HepG2 (cell line): ENCODE results near the gene UAP1L1. TPM values are rescaled to one million over a fixed set of nuclear protein-coding genes. Genes with fewer than 3 reads are reported as not detected.

ENCODE experiments used
- AGO1 ChIP-seq: fragments of 200-400 bp; formaldehyde crosslinking; IDR thresholded peaks from 2 replicates; pipeline ENCODE4 v1.6.1; 2017; ENCODE audit warnings: mild to moderate bottlenecking, low read depth, low read length, moderate library complexity; ENCODE audit not compliant: poor library complexity, severe bottlenecking
- BCL3 ChIP-seq: sonication (generic); formaldehyde crosslinking; IDR thresholded peaks from 2 replicates; pipeline ENCODE4 v1.5.1; 2020; ENCODE audit warnings: mild to moderate bottlenecking, missing genetic modification reagents, moderate library complexity
- CAMTA2 ChIP-seq: sonication (generic); formaldehyde crosslinking; IDR thresholded peaks from 2 replicates; pipeline ENCODE4 v1.4.0; 2020; ENCODE audit warnings: mild to moderate bottlenecking, missing genetic modification reagents, borderline replicate concordance
- FOXJ3 ChIP-seq: sonication (generic); formaldehyde crosslinking; IDR thresholded peaks from 2 replicates; pipeline ENCODE4 v1.4.0; 2020; ENCODE audit warnings: missing genetic modification reagents, mild to moderate bottlenecking, borderline replicate concordance
- KDM3A ChIP-seq: IDR thresholded peaks from 2 replicates; pipeline ENCODE4 v1.6.1; 2018; ENCODE audit warnings: low read depth, missing compliant biosample characterization
- MTF2 ChIP-seq: sonication (generic); formaldehyde crosslinking; IDR thresholded peaks from 2 replicates; pipeline ENCODE4 v1.5.0; 2020; ENCODE audit warnings: missing genetic modification reagents, borderline replicate concordance
- PHF8 ChIP-seq: sonication (generic); formaldehyde crosslinking; IDR thresholded peaks from 2 replicates; pipeline ENCODE4 v1.5.0; 2020; ENCODE audit warnings: missing genetic modification reagents
- REPIN1 ChIP-seq: sonication (generic); formaldehyde crosslinking; IDR thresholded peaks from 2 replicates; pipeline ENCODE4 v1.8.0; 2022; ENCODE audit warnings: missing genetic modification reagents, low read depth, mild to moderate bottlenecking, borderline replicate concordance
- SIN3A ChIP-seq: IDR thresholded peaks from 2 replicates; pipeline ENCODE4 v1.6.1; 2011; ENCODE audit warnings: low read depth, mild to moderate bottlenecking, control low read depth, low read length, borderline replicate concordance
- TGIF2 ChIP-seq: IDR thresholded peaks from 2 replicates; pipeline ENCODE4 v1.6.1; 2016; ENCODE audit warnings: control low read depth, missing compliant biosample characterization
- TRIM22 ChIP-seq: fragments of 450-650 bp; IDR thresholded peaks from 2 replicates; pipeline ENCODE4 v1.6.1; 2017
- ZKSCAN5 ChIP-seq: sonication (generic); formaldehyde crosslinking; IDR thresholded peaks from 2 replicates; pipeline ENCODE4 v1.5.1; 2020; ENCODE audit warnings: mild to moderate bottlenecking, missing genetic modification reagents
- ZNF180 ChIP-seq: sonication (generic); formaldehyde crosslinking; IDR thresholded peaks from 2 replicates; pipeline ENCODE4 v1.4.0; 2020; ENCODE audit warnings: low read depth, missing genetic modification reagents, borderline replicate concordance
- ZNF20 ChIP-seq: sonication (generic); formaldehyde crosslinking; IDR thresholded peaks from 2 replicates; pipeline ENCODE4 v1.4.0; 2020; ENCODE audit warnings: mild to moderate bottlenecking, moderate library complexity, missing genetic modification reagents
- ZNF253 ChIP-seq: sonication (generic); formaldehyde crosslinking; IDR thresholded peaks from 2 replicates; pipeline ENCODE4 v1.8.0; 2022; ENCODE audit warnings: mild to moderate bottlenecking, missing genetic modification reagents, borderline replicate concordance
- ZNF282 ChIP-seq: fragments of 450-650 bp; IDR thresholded peaks from 2 replicates; pipeline ENCODE4 v1.6.1; 2018; ENCODE audit not compliant: partially characterized antibody
- ZNF484 ChIP-seq: sonication (generic); formaldehyde crosslinking; IDR thresholded peaks from 2 replicates; pipeline ENCODE4 v1.5.1; 2020; ENCODE audit warnings: mild to moderate bottlenecking, low read depth, missing genetic modification reagents, borderline replicate concordance
- ZNF598 ChIP-seq: sonication (generic); formaldehyde crosslinking; IDR thresholded peaks from 2 replicates; pipeline ENCODE4 v1.5.1; 2020; ENCODE audit warnings: mild to moderate bottlenecking, missing genetic modification reagents, borderline replicate concordance
- ZNF691 ChIP-seq: sonication (generic); formaldehyde crosslinking; IDR thresholded peaks from 2 replicates; pipeline ENCODE4 v1.4.0; 2020; ENCODE audit warnings: missing genetic modification reagents, low read depth, mild to moderate bottlenecking, borderline replicate concordance
- ZNF709 ChIP-seq: sonication (generic); formaldehyde crosslinking; IDR thresholded peaks from 2 replicates; pipeline ENCODE4 v1.5.0; 2020; ENCODE audit warnings: mild to moderate bottlenecking, missing genetic modification reagents
- ZNF766 ChIP-seq: sonication (generic); formaldehyde crosslinking; IDR thresholded peaks from 2 replicates; pipeline ENCODE4 v1.5.0; 2020; ENCODE audit warnings: missing genetic modification reagents, borderline replicate concordance
- ZNF781 ChIP-seq: sonication (generic); formaldehyde crosslinking; IDR thresholded peaks from 2 replicates; pipeline ENCODE4 v1.5.1; 2020; ENCODE audit warnings: borderline replicate concordance, mild to moderate bottlenecking, missing genetic modification reagents; ENCODE audit errors: not compliant biosample characterization
- ZNF883 ChIP-seq: sonication (generic); formaldehyde crosslinking; IDR thresholded peaks from 2 replicates; pipeline ENCODE4 v1.5.1; 2020; ENCODE audit warnings: mild to moderate bottlenecking, missing genetic modification reagents; ENCODE audit errors: not compliant biosample characterization
- polyA plus RNA-seq, 8 experiments: library from polyadenylated mRNA; depleted of rRNA in 3 of 8; stranded (reverse) in 7 of 8; unstranded in 1 of 8; fragments of >200 nt; fragmentation: Illumina TruSeq in 4 of 8; extraction: Trizol in 4 of 8; gene quantifications; 2 replicates each; pipeline versions ENCODE4 v1.2.1 to v1.2.3, GENCODE V29; 2011 to 2016; ENCODE audit warnings: low read depth in 4 of 8, missing spikeins in 1 of 8, mixed read lengths in 1 of 8; ENCODE audit not compliant: insufficient read depth in 1 of 8
- total RNA-seq, 5 experiments: library from RNA; depleted of rRNA; stranded (reverse); fragments of >200 nt; fragmentation: Illumina TruSeq; extraction: Trizol; gene quantifications; 2 replicates each; pipeline ENCODE4 v1.2.3, GENCODE V29; 2016; ENCODE audit warnings: low read depth in 1 of 5
- TF ChIP-seq, protein P1 (sequence below): sonication (generic); formaldehyde crosslinking; IDR thresholded peaks from 2 replicates; pipeline ENCODE4 v1.8.0; 2022; ENCODE audit warnings: mild to moderate bottlenecking, missing genetic modification reagents, moderate library complexity

Gene UAP1L1
- total and polyA plus RNA-seq, 2 of the 13 experiments (the other 11 are each of a cell fraction or from before 2014, with no cell fraction given): 5.4 to 6.4 TPM

- TF ChIP-seq ZNF282: no peak
- TF ChIP-seq FOXJ3: no peak
- no peak for TF ChIP-seq ZNF180
- TF ChIP-seq REPIN1 (CRISPR knock-in tag): no peak
- no peak for TF ChIP-seq KDM3A (CRISPR knock-in tag)
- TF ChIP-seq CAMTA2 (CRISPR knock-in tag): no peak
- TF ChIP-seq BCL3: peak; percentile 58; the same call in 1 of the 2 replicates
- TF ChIP-seq AGO1: no peak
- no peak for TF ChIP-seq TRIM22
- no peak for TF ChIP-seq ZNF20 (CRISPR knock-in tag)
- TF ChIP-seq ZNF691 (CRISPR knock-in tag): no peak
- TF ChIP-seq ZNF484 (CRISPR knock-in tag): no peak
- no peak for TF ChIP-seq ZNF709 (CRISPR knock-in tag)
- TF ChIP-seq, protein P1, sequence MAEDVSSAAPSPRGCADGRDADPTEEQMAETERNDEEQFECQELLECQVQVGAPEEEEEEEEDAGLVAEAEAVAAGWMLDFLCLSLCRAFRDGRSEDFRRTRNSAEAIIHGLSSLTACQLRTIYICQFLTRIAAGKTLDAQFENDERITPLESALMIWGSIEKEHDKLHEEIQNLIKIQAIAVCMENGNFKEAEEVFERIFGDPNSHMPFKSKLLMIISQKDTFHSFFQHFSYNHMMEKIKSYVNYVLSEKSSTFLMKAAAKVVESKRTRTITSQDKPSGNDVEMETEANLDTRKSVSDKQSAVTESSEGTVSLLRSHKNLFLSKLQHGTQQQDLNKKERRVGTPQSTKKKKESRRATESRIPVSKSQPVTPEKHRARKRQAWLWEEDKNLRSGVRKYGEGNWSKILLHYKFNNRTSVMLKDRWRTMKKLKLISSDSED: no peak
- TF ChIP-seq ZKSCAN5 (CRISPR knock-in tag): no peak
- TF ChIP-seq ZNF598: peak; percentile 83; the same call in 1 of the 2 replicates
- TF ChIP-seq ZNF253 (CRISPR knock-in tag): 0 out of 2 replicates have a peak, but pooled peaks have one; percentile 18
- no peak for TF ChIP-seq TGIF2 (CRISPR knock-in tag)
- no peak for TF ChIP-seq SIN3A
- no peak for TF ChIP-seq ZNF781 (CRISPR knock-in tag)
- TF ChIP-seq ZNF766 (CRISPR knock-in tag): no peak
- TF ChIP-seq MTF2 (CRISPR knock-in tag): no peak
- TF ChIP-seq ZNF883 (CRISPR knock-in tag): peak; percentile 54
- peak; percentile 64 for TF ChIP-seq PHF8 (CRISPR knock-in tag)
These were observed 6.4 kb upstream of the UAP1L1 start (continued) for GRCh38 chr9:137070906-137071275.
